Measurements from ENCODE around the gene SORT1. TPM values are rescaled to one million over a fixed set of nuclear protein-coding genes. Genes with fewer than 3 reads are reported as not detected.

Gene SORT1
- total RNA-seq, 1 experiment from 2014 or later = 47.9 TPM

GRCh38 chr1:109263234-109263596 lies 134.5 kb downstream of the SORT1 start:
- Mint-ChIP-seq H3K27ac (no peak overlapping the region; a peak in 1 of 7 replicates), H3K27me3 (ENCODE audit: low read depth) (no peaks in the 10 kb centered on the region), H3K36me3 (ENCODE audit: insufficient read depth in 1 of 3, low read depth in 3 of 3) (peaks cover 9 to 41% (median 29%) of the 10 kb centered on the region in 3 experiments; a peak in 6 of 7 replicates), H3K4me3 (no peak overlapping the region), H3K9me3 (no peaks in the 10 kb centered on the region; a peak in 1 of 5 replicates), H3K4me1 (peaks cover 18 to 26% of the 10 kb centered on the region in 2 experiments)
- no peak overlapping the region for H3K18ac ChIP-seq (ENCODE audit: insufficient read length, low read depth, low read length)
- no peaks in the 10 kb centered on the region for H3K79me1 ChIP-seq (ENCODE audit: insufficient read depth, low read depth, low read length, poor library complexity, severe bottlenecking)
- no peak overlapping the region for H3K23ac ChIP-seq (ENCODE audit: insufficient read length, low read depth, low read length)
- H2BK15ac ChIP-seq (ENCODE audit: low read depth, low read length) = no peak overlapping the region; the same call in 1 of the 2 replicates
- no peaks in the 10 kb centered on the region for H3K27me3 ChIP-seq (ENCODE audit: insufficient read depth, low read length)
- H2BK120ac ChIP-seq (ENCODE audit: low read depth, low read length, poor library complexity, severe bottlenecking) = no peak overlapping the region
- H3K14ac ChIP-seq (ENCODE audit: insufficient read depth, low read length) = no peak overlapping the region
- no peak overlapping the region for H3K56ac ChIP-seq (ENCODE audit: insufficient read length, low read depth, low read length)
- no peak overlapping the region for H3T11ph ChIP-seq (ENCODE audit: low read length)
- no peaks in the 10 kb centered on the region for H3K9me3 ChIP-seq (ENCODE audit: control insufficient read depth, low read depth, low read length)
- H3K79me2 ChIP-seq (ENCODE audit: insufficient read depth, low read length) = no peaks in the 10 kb centered on the region
- no peak overlapping the region for H4K91ac ChIP-seq (ENCODE audit: insufficient read length, low read depth, low read length)
- no peaks in the 10 kb centered on the region; the same call in 1 of the 2 replicates for H3K4me1 ChIP-seq (ENCODE audit: insufficient read depth, low read length)
- H2BK20ac ChIP-seq (ENCODE audit: low read depth, low read length, poor library complexity, severe bottlenecking) = no peak overlapping the region
- peak; percentile 65 for DNase-seq
- H4K8ac ChIP-seq (replicated peaks; ENCODE audit: insufficient read length, low read depth, low read length) = no peak overlapping the region
- no peaks in the 10 kb centered on the region for H3K23me2 ChIP-seq (ENCODE audit: insufficient read length, low read depth, low read length, poor library complexity, severe bottlenecking)
- H3K27ac ChIP-seq (ENCODE audit: insufficient read length, low read depth, low read length) = no peak overlapping the region
- H3K4me2 ChIP-seq (ENCODE audit: insufficient read depth, insufficient read length, low read length) = no peak overlapping the region
- no peak overlapping the region for H2AFZ ChIP-seq (ENCODE audit: low read length)
- no peak overlapping the region for H2AK5ac ChIP-seq (ENCODE audit: insufficient read length, low read length)
- no peak overlapping the region for H2BK5ac ChIP-seq (ENCODE audit: insufficient read length, low read length)
- WGBS (ENCODE audit: extremely low coverage, insufficient read length, low lambda C conversion rate) = no CpG with 5 or more reads among the region's 12 CpGs
- H3K9ac ChIP-seq (ENCODE audit: extremely low read depth, insufficient read length, low read length) = no peak overlapping the region
- no peak overlapping the region for H2BK12ac ChIP-seq (ENCODE audit: insufficient read length, low read depth, low read length)
- H4K5ac ChIP-seq (ENCODE audit: insufficient read length, low read depth, low read length) = no peak overlapping the region
- TF ChIP-seq CTCF (conservative IDR thresholded peaks at IDR 0.05) = no peak
- no peak overlapping the region for H3K4ac ChIP-seq (ENCODE audit: low read depth, low read length)
- H4K20me1 ChIP-seq (ENCODE audit: control insufficient read depth, insufficient read depth, insufficient read length) = no peaks in the 10 kb centered on the region
